ENCODE results near the gene ZNF273.
"Not testable (repeated sequence)": the region's sequence is repeated elsewhere in the genome, so short reads cannot be mapped to it uniquely, and the experiment has no call there.

Gene ZNF273

GRCh38 chr7:64888901-64889685, 14.0 kb upstream of the ZNF273 start:
- no peak for DNase-seq (ENCODE audit: low read depth in 3 of 3)

- DNase-seq (ENCODE audit: low read depth in 3 of 3): no peak
Observed at GRCh38 chr7:64889686-64890162, 13.3 kb upstream of the ZNF273 start.

- DNase-seq (ENCODE audit: low read depth in 3 of 3): not testable (repeated sequence)
Observed at GRCh38 chr7:64890273-64890672, 12.8 kb upstream of the ZNF273 start.

- no peak for DNase-seq (ENCODE audit: low read depth in 3 of 3)
Observed at GRCh38 chr7:64890761-64891362, 12.2 kb upstream of the ZNF273 start.

GRCh38 chr7:64891363-64892081, 11.6 kb upstream of the ZNF273 start:
- not testable (repeated sequence) for DNase-seq (ENCODE audit: low read depth in 3 of 3)

GRCh38 chr7:64892116-64892515, 11.0 kb upstream of the ZNF273 start:
- no peak for DNase-seq (ENCODE audit: low read depth in 3 of 3)

- DNase-seq (ENCODE audit: low read depth in 3 of 3): no peak
Observed at GRCh38 chr7:64892666-64893309, 10.3 kb upstream of the ZNF273 start.

GRCh38 chr7:64893401-64893800, 9.7 kb upstream of the ZNF273 start:
- no peak for DNase-seq (ENCODE audit: low read depth in 3 of 3)

- DNase-seq (ENCODE audit: low read depth in 3 of 3): not testable (repeated sequence)
Observed at GRCh38 chr7:64902461-64902805, 640 bp upstream of the ZNF273 start.

GRCh38 chr7:64904008-64904407, 935 bp downstream of the ZNF273 start:
- DNase-seq (ENCODE audit: low read depth in 3 of 3): no peak

- no peak for DNase-seq (ENCODE audit: low read depth in 3 of 3)
Observed at GRCh38 chr7:64905133-64905532, 2.1 kb downstream of the ZNF273 start.

GRCh38 chr7:64905547-64905946, 2.5 kb downstream of the ZNF273 start:
- DNase-seq (ENCODE audit: low read depth in 3 of 3): no peak

- no peak for DNase-seq (ENCODE audit: low read depth in 3 of 3)
Observed at GRCh38 chr7:64907641-64908326, 4.7 kb downstream of the ZNF273 start.

- DNase-seq (ENCODE audit: low read depth in 3 of 3): no peak
Observed at GRCh38 chr7:64908358-64908757, 5.3 kb downstream of the ZNF273 start.

- DNase-seq (ENCODE audit: low read depth in 3 of 3): no peak
Observed at GRCh38 chr7:64914557-64914956, 11.5 kb downstream of the ZNF273 start.

- DNase-seq (ENCODE audit: low read depth in 3 of 3): not testable (repeated sequence)
Observed at GRCh38 chr7:64915301-64915700, 12.2 kb downstream of the ZNF273 start.

- DNase-seq (ENCODE audit: low read depth in 3 of 3): not testable (repeated sequence)
Observed at GRCh38 chr7:64928252-64929187, 25.4 kb downstream of the ZNF273 start.

GRCh38 chr7:64934478-64934877, 31.4 kb downstream of the ZNF273 start:
- DNase-seq (ENCODE audit: low read depth in 3 of 3): no peak

- no peak for DNase-seq (ENCODE audit: low read depth in 3 of 3)
Observed at GRCh38 chr7:64938540-64938939, 35.5 kb downstream of the ZNF273 start.

GRCh38 chr7:64940021-64940420, 36.9 kb downstream of the ZNF273 start:
- DNase-seq (ENCODE audit: low read depth in 3 of 3): not testable (repeated sequence)
